K562 (cell line): ENCODE data around the gene BLVRA. TPM values are rescaled to one million over a fixed set of nuclear protein-coding genes. Genes with fewer than 3 reads are reported as not detected.

Experiments used
- CC2D1A ChIP-seq: fragments of 450-650 bp; IDR thresholded peaks from 2 replicates; pipeline ENCODE4 v1.6.1; 2017; ENCODE audit warnings: mild to moderate bottlenecking
- EGR1 ChIP-seq: fragments of 450-650 bp; conservative IDR thresholded peaks from 2 replicates; pipeline ENCODE4 v1.6.1; 2017; ENCODE audit warnings: mild to moderate bottlenecking
- FOSL1 ChIP-seq: fragments of 200-800 bp; sonication (Bioruptor generic); conservative IDR thresholded peaks from 2 replicates; pipeline ENCODE4 v1.6.1; 2016; ENCODE audit warnings: missing genetic modification characterization, missing compliant biosample characterization
- FOXK1 ChIP-seq: sonication (generic); formaldehyde crosslinking; IDR thresholded peaks from 2 replicates; pipeline ENCODE4 v1.8.0; 2022; ENCODE audit warnings: missing genetic modification reagents, mild to moderate bottlenecking, borderline replicate concordance
- HLTF ChIP-seq: fragments of 450-650 bp; IDR thresholded peaks from 2 replicates; pipeline ENCODE4 v1.6.1; 2016
- JUND ChIP-seq, 2 experiments: IDR thresholded peaks; 2 replicates in 1 of 2; 3 replicates in 1 of 2; pipeline ENCODE4 v1.6.1; 2011; ENCODE audit warnings: borderline replicate concordance in 2 of 2, low read depth in 2 of 2, low read length in 2 of 2, improper control_type of control experiment in 1 of 2, missing biosample characterization in 1 of 2, missing genetic modification characterization in 1 of 2, missing genetic modification reagents in 1 of 2
- L3MBTL2 ChIP-seq: fragments of 450-650 bp; IDR thresholded peaks from 2 replicates; pipeline ENCODE4 v1.6.1; 2016; ENCODE audit warnings: mild to moderate bottlenecking, moderate library complexity
- LARP7 ChIP-seq: fragments of 450-650 bp; IDR thresholded peaks from 2 replicates; pipeline ENCODE4 v1.6.1; 2016
- MCM3 ChIP-seq: fragments of 450-650 bp; IDR thresholded peaks from 2 replicates; pipeline ENCODE4 v1.6.1; 2016
- MCM5 ChIP-seq: fragments of 450-650 bp; IDR thresholded peaks from 2 replicates; pipeline ENCODE4 v1.6.1; 2016; ENCODE audit warnings: low read depth
- MTA3 ChIP-seq: fragments of 450-650 bp; formaldehyde crosslinking; IDR thresholded peaks from 2 replicates; pipeline ENCODE4 v1.6.1; 2017; ENCODE audit warnings: mild to moderate bottlenecking, borderline replicate concordance
- NR2C1 ChIP-seq, 2 experiments: fragments of 450-650 bp; IDR thresholded peaks; 2 replicates each; pipeline ENCODE4 v1.6.1; 2017; ENCODE audit warnings: mild to moderate bottlenecking in 2 of 2, antibody characterized with exemption in 1 of 2, inconsistent platforms in 1 of 2, missing compliant biosample characterization in 1 of 2, missing genetic modification characterization in 1 of 2
- STAT5A ChIP-seq: IDR thresholded peaks from 2 replicates; pipeline ENCODE4 v1.6.1; 2012; ENCODE audit warnings: low read length, inconsistent platforms, borderline replicate concordance
- TEAD4 ChIP-seq, 2 experiments: sonication (generic) in 1 of 2; formaldehyde crosslinking in 1 of 2; IDR thresholded peaks; 2 replicates each; pipeline versions ENCODE4 v1.6.1 to v1.8.0; 2012 to 2022; ENCODE audit warnings: borderline replicate concordance in 1 of 2, inconsistent platforms in 1 of 2, low read length in 1 of 2, mild to moderate bottlenecking in 1 of 2, missing genetic modification reagents in 1 of 2
- TSC22D4 ChIP-seq: fragments of 450-650 bp; IDR thresholded peaks from 2 replicates; pipeline ENCODE4 v1.6.1; 2016; ENCODE audit warnings: missing genetic modification characterization, missing biosample characterization, control low read depth
- XRCC4 ChIP-seq: IDR thresholded peaks from one replicate; pipeline ENCODE4 v1.6.1; 2011; ENCODE audit not compliant: insufficient read depth, insufficient read length; ENCODE audit errors: extremely low read depth
- ZBTB1 ChIP-seq: sonication (generic); formaldehyde crosslinking; IDR thresholded peaks from 2 replicates; pipeline ENCODE4 v1.8.1; 2023; ENCODE audit warnings: missing genetic modification reagents, low read depth, mild to moderate bottlenecking, borderline replicate concordance
- ZEB2 ChIP-seq: fragments of 450-650 bp; IDR thresholded peaks from 2 replicates; pipeline ENCODE4 v1.6.1; 2016
- polyA plus RNA-seq, 8 experiments: library from polyadenylated mRNA; depleted of rRNA in 4 of 8; stranded (reverse) in 5 of 8; unstranded in 3 of 8; fragments of >200 nt; fragmentation: Nextera tagmentation in 2 of 8; fragmentation: Illumina TruSeq in 1 of 8; extraction: Ambion mirVana in 2 of 8; extraction: Trizol in 1 of 8; gene quantifications; 2 replicates each; pipeline versions ENCODE4 v1.2.1 to v1.2.3, GENCODE V29; 2011 to 2014; ENCODE audit warnings: inconsistent platforms in 1 of 8, missing spikeins in 1 of 8
- total RNA-seq, 7 experiments: library from RNA; depleted of rRNA in 6 of 7; stranded (reverse); fragments of >200 nt in 6 of 7; fragmentation: Illumina TruSeq in 2 of 7; extraction: Trizol in 2 of 7; gene quantifications; 2 replicates each; pipeline versions ENCODE4 v1.2.1 to v1.2.3, GENCODE V29; 2011 to 2021; ENCODE audit warnings: low replicate concordance in 1 of 7
- TF ChIP-seq, protein P1 (sequence below): fragments of 250-450 bp; sonication (Bioruptor Pico); IDR thresholded peaks from 2 replicates; pipeline ENCODE4 v1.5.0; 2021; ENCODE audit warnings: mild to moderate bottlenecking, borderline replicate concordance
- TF ChIP-seq, protein P2 (sequence below): fragments of 250-450 bp; sonication (Bioruptor Pico); IDR thresholded peaks from 2 replicates; pipeline ENCODE4 v1.5.0; 2021
- TF ChIP-seq, protein P3 (sequence below): sonication (generic); formaldehyde crosslinking; IDR thresholded peaks from 2 replicates; pipeline ENCODE4 v1.8.1; 2023; ENCODE audit warnings: mild to moderate bottlenecking, missing genetic modification reagents
- TF ChIP-seq, protein P4 (sequence below): sonication (generic); IDR thresholded peaks from 2 replicates; pipeline ENCODE4 v1.6.1; 2016

Gene BLVRA
- total and polyA plus RNA-seq, 9 of the 15 experiments (the other 6 are each of a cell fraction or from before 2014, with no cell fraction given): 48.5 to 147 (median 61.5) TPM

DNA sequence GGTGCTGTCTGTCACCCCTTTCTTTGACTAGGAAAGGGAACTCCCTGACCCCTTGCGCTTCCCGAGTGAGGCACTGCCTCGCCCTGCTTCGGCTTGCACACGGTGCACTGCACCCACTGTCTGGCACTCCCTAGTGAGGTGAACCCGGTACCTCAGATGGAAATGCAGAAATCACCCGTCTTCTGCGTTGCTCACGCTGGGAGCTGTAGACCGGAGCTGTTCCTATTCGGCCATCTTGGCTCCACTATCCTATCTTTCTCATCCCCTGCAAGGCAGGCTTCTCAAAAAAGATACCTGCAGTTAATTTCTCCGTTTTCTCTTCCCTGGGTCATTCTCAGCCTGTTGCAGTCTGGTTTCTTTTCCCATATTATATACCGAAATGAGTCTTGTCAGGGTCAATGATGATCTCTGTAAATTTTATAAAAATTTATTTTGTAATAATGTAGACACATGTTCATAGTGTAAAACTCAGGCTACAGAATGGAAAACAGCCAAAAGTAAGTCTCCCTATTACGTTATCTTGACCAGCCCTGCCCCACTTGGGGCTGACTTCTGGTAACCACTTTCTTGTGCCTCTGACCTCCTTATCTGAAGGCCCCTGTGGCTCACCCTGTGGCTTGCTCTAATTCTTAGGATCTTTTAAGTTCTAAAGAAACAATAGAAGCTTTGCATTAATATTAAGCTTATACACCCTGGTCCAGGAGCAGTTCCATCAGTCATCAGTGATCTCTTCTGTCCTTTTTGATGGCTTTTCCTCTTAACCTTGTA is 20.7 kb downstream of the BLVRA start (continued):
- TF ChIP-seq, protein P1, sequence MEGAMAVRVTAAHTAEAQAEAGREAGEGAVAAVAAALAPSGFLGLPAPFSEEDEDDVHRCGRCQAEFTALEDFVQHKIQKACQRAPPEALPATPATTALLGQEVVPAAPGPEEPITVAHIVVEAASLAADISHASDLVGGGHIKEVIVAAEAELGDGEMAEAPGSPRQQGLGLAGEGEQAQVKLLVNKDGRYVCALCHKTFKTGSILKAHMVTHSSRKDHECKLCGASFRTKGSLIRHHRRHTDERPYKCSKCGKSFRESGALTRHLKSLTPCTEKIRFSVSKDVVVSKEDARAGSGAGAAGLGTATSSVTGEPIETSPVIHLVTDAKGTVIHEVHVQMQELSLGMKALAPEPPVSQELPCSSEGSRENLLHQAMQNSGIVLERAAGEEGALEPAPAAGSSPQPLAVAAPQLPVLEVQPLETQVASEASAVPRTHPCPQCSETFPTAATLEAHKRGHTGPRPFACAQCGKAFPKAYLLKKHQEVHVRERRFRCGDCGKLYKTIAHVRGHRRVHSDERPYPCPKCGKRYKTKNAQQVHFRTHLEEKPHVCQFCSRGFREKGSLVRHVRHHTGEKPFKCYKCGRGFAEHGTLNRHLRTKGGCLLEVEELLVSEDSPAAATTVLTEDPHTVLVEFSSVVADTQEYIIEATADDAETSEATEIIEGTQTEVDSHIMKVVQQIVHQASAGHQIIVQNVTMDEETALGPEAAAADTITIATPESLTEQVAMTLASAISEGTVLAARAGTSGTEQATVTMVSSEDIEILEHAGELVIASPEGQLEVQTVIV (CRISPR knock-in tag): no peak
- TF ChIP-seq NR2C1 (IDR thresholded peaks at IDR 0.05) (0 out of 2 replicates have a peak, but pooled peaks have one; percentile 44), NR2C1 (tag; IDR thresholded peaks at IDR 0.05) (peak; percentile 50; the same call in 1 of the 2 replicates), ZEB2 (0 out of 2 replicates have a peak, but pooled peaks have one; percentile 14), STAT5A (peak; percentile 34; the same call in 1 of the 2 replicates), LARP7 (no peak), FOXK1 (no peak), EGR1 (no peak), CC2D1A (no peak), TSC22D4 (tag) (no peak), MTA3 (no peak), MCM3 (no peak), L3MBTL2 (peak; percentile 7; the same call in 1 of the 2 replicates), JUND (IDR thresholded peaks at IDR 0.05; ENCODE audit: borderline replicate concordance, low read depth, low read length) (peak; percentile 33; the same call in 1 of the 2 replicates), JUND (tag; IDR thresholded peaks at IDR 0.05; ENCODE audit: borderline replicate concordance, low read depth, low read length) (peak; percentile 25; the same call in 1 of the 3 replicates), MCM5 (no peak), TEAD4 (IDR thresholded peaks at IDR 0.05; ENCODE audit: low read length) (peak; percentile 79), TEAD4 (CRISPR knock-in tag; IDR thresholded peaks at IDR 0.05; ENCODE audit: borderline replicate concordance) (no peak), ZBTB1 (CRISPR knock-in tag) (no peak), XRCC4 (no peak), FOSL1 (tag) (no peak), HLTF (no peak)
- TF ChIP-seq, protein P2, sequence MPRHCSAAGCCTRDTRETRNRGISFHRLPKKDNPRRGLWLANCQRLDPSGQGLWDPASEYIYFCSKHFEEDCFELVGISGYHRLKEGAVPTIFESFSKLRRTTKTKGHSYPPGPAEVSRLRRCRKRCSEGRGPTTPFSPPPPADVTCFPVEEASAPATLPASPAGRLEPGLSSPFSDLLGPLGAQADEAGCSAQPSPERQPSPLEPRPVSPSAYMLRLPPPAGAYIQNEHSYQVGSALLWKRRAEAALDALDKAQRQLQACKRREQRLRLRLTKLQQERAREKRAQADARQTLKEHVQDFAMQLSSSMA: no peak
- TF ChIP-seq, protein P3, sequence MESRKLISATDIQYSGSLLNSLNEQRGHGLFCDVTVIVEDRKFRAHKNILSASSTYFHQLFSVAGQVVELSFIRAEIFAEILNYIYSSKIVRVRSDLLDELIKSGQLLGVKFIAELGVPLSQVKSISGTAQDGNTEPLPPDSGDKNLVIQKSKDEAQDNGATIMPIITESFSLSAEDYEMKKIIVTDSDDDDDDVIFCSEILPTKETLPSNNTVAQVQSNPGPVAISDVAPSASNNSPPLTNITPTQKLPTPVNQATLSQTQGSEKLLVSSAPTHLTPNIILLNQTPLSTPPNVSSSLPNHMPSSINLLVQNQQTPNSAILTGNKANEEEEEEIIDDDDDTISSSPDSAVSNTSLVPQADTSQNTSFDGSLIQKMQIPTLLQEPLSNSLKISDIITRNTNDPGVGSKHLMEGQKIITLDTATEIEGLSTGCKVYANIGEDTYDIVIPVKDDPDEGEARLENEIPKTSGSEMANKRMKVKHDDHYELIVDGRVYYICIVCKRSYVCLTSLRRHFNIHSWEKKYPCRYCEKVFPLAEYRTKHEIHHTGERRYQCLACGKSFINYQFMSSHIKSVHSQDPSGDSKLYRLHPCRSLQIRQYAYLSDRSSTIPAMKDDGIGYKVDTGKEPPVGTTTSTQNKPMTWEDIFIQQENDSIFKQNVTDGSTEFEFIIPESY: no peak
- TF ChIP-seq, protein P4, sequence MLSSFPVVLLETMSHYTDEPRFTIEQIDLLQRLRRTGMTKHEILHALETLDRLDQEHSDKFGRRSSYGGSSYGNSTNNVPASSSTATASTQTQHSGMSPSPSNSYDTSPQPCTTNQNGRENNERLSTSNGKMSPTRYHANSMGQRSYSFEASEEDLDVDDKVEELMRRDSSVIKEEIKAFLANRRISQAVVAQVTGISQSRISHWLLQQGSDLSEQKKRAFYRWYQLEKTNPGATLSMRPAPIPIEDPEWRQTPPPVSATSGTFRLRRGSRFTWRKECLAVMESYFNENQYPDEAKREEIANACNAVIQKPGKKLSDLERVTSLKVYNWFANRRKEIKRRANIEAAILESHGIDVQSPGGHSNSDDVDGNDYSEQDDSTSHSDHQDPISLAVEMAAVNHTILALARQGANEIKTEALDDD: peak; percentile 90
